Endothelial cell (in vitro differentiated cells): ENCODE data around the gene MET. TPM values are rescaled to one million over a fixed set of nuclear protein-coding genes. Genes with fewer than 3 reads are reported as not detected.

Experiments
- DNase-seq: peaks from one replicate; pipeline ENCODE4 v3.0.0; 2021; ENCODE audit warnings: low spot score
- H3K27ac Mint-ChIP-seq: one replicate; pipeline ENCODE4 v1.8.0; 2021; ENCODE audit warnings: mixed read lengths, inconsistent platforms; ENCODE audit not compliant: unreplicated experiment
- H3K27me3 Mint-ChIP-seq: one replicate; pipeline ENCODE4 v1.8.0; 2021; ENCODE audit warnings: mild to moderate bottlenecking, moderate library complexity, mixed read lengths, inconsistent platforms; ENCODE audit not compliant: unreplicated experiment
- H3K36me3 Mint-ChIP-seq: one replicate; pipeline ENCODE4 v1.8.0; 2021; ENCODE audit warnings: mild to moderate bottlenecking, low read depth, mixed read lengths, inconsistent platforms; ENCODE audit not compliant: unreplicated experiment
- H3K4me1 Mint-ChIP-seq: one replicate; pipeline ENCODE4 v1.8.0; 2021; ENCODE audit warnings: mild to moderate bottlenecking, mixed read lengths, inconsistent platforms; ENCODE audit not compliant: unreplicated experiment
- H3K4me3 Mint-ChIP-seq: one replicate; pipeline ENCODE4 v1.8.0; 2021; ENCODE audit warnings: mild to moderate bottlenecking, mixed read lengths, inconsistent platforms; ENCODE audit not compliant: unreplicated experiment
- H3K9me3 Mint-ChIP-seq: one replicate; pipeline ENCODE4 v1.8.0; 2021; ENCODE audit warnings: mixed read lengths, inconsistent platforms; ENCODE audit not compliant: unreplicated experiment
- total RNA-seq: library from RNA; stranded (reverse); fragmentation: NEBNext Ultra II Directional; extraction: Animal tissue kit (Norgen Biotek cat#: 25700); gene quantifications from one replicate; pipeline ENCODE4 v1.2.1, GENCODE V29; 2021; ENCODE audit not compliant: unreplicated experiment
- TF ChIP-seq, protein P1 (sequence below): fragments of 200-600 bp; sonication (generic); IDR thresholded peaks from one replicate; pipeline ENCODE4 v1.5.0; 2021; ENCODE audit warnings: antibody characterized with exemption; ENCODE audit not compliant: unreplicated experiment

MET gene
- total RNA-seq, 1 donor from 2014 or later = 35.1 TPM

GRCh38 chr7:116832692-116833091, 160.7 kb downstream of the MET start:
- H3K27me3 Mint-ChIP-seq = peaks cover 3% of the 10 kb centered on the region
- no peak overlapping the region for H3K4me3 Mint-ChIP-seq
- no peak overlapping the region for H3K27ac Mint-ChIP-seq
- TF ChIP-seq, protein P1, sequence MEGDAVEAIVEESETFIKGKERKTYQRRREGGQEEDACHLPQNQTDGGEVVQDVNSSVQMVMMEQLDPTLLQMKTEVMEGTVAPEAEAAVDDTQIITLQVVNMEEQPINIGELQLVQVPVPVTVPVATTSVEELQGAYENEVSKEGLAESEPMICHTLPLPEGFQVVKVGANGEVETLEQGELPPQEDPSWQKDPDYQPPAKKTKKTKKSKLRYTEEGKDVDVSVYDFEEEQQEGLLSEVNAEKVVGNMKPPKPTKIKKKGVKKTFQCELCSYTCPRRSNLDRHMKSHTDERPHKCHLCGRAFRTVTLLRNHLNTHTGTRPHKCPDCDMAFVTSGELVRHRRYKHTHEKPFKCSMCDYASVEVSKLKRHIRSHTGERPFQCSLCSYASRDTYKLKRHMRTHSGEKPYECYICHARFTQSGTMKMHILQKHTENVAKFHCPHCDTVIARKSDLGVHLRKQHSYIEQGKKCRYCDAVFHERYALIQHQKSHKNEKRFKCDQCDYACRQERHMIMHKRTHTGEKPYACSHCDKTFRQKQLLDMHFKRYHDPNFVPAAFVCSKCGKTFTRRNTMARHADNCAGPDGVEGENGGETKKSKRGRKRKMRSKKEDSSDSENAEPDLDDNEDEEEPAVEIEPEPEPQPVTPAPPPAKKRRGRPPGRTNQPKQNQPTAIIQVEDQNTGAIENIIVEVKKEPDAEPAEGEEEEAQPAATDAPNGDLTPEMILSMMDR = no peak
- no peaks in the 10 kb centered on the region for H3K4me1 Mint-ChIP-seq
- no peak for DNase-seq
- H3K36me3 Mint-ChIP-seq = no peaks in the 10 kb centered on the region
- no peaks in the 10 kb centered on the region for H3K9me3 Mint-ChIP-seq

GRCh38 chr7:116834815-116835504, 163.0 kb downstream of the MET start:
- DNase-seq = no peak
- TF ChIP-seq, protein P1 = no peak
- no peaks in the 10 kb centered on the region for H3K9me3 Mint-ChIP-seq
- H3K36me3 Mint-ChIP-seq = no peaks in the 10 kb centered on the region
- H3K27ac Mint-ChIP-seq = no peak overlapping the region
- H3K27me3 Mint-ChIP-seq = peaks cover 3% of the 10 kb centered on the region
- no peak overlapping the region for H3K4me3 Mint-ChIP-seq
- H3K4me1 Mint-ChIP-seq = no peaks in the 10 kb centered on the region

- Mint-ChIP-seq H3K27ac (no peak overlapping the region), H3K4me1 (peaks cover 3% of the 10 kb centered on the region), H3K9me3 (no peaks in the 10 kb centered on the region), H3K36me3 (no peaks in the 10 kb centered on the region), H3K27me3 (peaks cover 3% of the 10 kb centered on the region), H3K4me3 (no peak overlapping the region)
- no peak for DNase-seq
- TF ChIP-seq, protein P1 = no peak
These were observed 164.1 kb downstream of the MET start for GRCh38 chr7:116836048-116836447.

DNA sequence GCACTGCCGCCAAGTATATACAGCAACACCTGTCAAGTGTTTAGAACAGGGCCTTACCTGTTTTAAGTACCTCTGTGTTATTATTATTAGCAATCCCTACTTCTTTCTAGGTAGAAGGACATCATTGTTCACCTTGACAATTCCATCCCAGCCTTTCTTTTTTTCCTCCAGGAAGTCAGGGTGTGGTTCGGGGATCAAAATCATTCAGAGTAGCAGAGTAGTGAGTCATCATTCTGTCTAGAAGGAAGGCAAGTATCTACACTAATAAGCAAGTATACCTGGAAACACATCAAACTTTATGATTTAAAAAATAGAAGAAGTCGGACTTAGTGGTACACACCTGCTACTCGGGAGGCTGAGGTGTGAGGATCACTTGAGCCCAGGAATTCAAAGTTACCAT, 164.9 kb downstream of the MET start:
- H3K27me3 Mint-ChIP-seq = peaks cover 3% of the 10 kb centered on the region
- no peaks in the 10 kb centered on the region for H3K9me3 Mint-ChIP-seq
- peaks cover 3% of the 10 kb centered on the region for H3K4me1 Mint-ChIP-seq
- H3K36me3 Mint-ChIP-seq = no peaks in the 10 kb centered on the region
- TF ChIP-seq, protein P1 = no peak
- no peak for DNase-seq
- no peak overlapping the region for H3K4me3 Mint-ChIP-seq
- no peak overlapping the region for H3K27ac Mint-ChIP-seq

DNA sequence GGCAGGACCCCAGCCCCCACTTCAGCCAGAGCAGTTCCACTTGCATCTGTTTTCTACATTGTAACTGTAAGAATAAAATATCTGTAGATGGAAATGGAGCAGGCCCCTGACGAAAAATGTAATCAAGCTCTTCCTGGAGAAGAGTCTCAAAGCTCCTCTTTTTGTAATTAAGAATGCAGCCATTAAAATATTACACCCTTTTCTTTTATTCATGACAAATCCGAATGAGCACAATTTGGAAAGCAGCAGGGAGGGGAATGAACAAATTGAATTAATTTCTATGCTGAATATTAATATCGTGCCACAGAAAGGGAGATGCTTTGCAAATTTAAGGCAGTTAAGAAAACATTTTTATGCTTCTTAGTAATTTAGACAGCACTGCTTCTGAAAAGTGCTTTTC, 165.6 kb downstream of the MET start:
- H3K27me3 Mint-ChIP-seq = peaks cover 3% of the 10 kb centered on the region
- no peaks in the 10 kb centered on the region for H3K9me3 Mint-ChIP-seq
- H3K4me3 Mint-ChIP-seq = no peak overlapping the region
- TF ChIP-seq, protein P1 = no peak
- DNase-seq = no peak
- no peak overlapping the region for H3K27ac Mint-ChIP-seq
- no peaks in the 10 kb centered on the region for H3K36me3 Mint-ChIP-seq
- H3K4me1 Mint-ChIP-seq = peaks cover 3% of the 10 kb centered on the region
